Measurements from ENCODE around the gene DNAJB14.

Gene DNAJB14

DNA sequence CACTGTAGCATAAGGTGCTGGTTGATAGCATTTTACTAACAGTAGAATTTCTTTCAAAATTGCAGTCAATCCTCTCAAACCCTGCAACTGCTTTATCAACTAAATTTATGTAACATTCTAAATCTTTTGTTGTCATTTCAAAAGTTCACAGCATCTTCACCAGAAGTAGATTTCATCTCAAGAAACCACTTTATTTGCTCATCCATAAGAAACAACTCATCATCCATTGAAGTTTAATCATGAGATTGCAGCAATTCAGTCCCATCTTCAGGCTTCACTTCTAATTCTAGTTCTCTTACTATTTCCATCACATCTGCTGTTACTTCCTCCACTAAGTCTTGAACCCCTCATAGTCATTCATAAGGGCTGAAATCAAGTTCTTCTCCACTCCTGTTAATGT lies 73.8 kb downstream of the DNAJB14 start:
- DNase-seq (ENCODE audit: low read depth), result no peak
- TF ChIP-seq CTCF (IDR thresholded peaks at IDR 0.05; ENCODE audit: insufficient read depth, low read depth, low read length, missing control alignments), result no peak
- no peak overlapping the region for H3K4me3 ChIP-seq (ENCODE audit: low read length)

GRCh38 chr4:99868126-99868596 lies 78.3 kb downstream of the DNAJB14 start:
- no peak for DNase-seq (ENCODE audit: low read depth)
- H3K4me3 ChIP-seq (ENCODE audit: low read length), result no peak overlapping the region
- TF ChIP-seq CTCF (IDR thresholded peaks at IDR 0.05; ENCODE audit: insufficient read depth, low read depth, low read length, missing control alignments), result no peak

DNA sequence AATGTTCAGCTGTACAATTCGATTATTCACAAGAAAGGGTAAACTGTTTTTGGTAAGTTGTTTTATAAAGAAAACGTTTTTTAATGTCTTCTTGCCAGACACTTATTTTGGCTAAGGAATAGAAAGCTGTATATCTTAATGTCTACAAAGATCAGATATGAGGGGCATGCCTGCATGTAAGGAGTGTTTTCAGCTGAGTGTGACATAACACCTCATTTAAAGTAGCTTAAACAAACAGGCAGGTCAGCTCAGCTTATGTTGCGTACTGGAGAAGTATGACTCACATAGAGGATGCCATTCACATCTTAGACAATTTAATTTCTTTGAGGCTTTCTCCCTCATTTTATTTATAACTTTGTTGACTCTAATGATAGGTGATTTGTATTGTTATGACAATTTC lies 82.6 kb downstream of the DNAJB14 start:
- DNase-seq (ENCODE audit: low read depth), result peak; percentile 74
- TF ChIP-seq CTCF (IDR thresholded peaks at IDR 0.05; ENCODE audit: insufficient read depth, low read depth, low read length, missing control alignments), result no peak
- no peak overlapping the region for H3K4me3 ChIP-seq (ENCODE audit: low read length)

- TF ChIP-seq CTCF (IDR thresholded peaks at IDR 0.05; ENCODE audit: insufficient read depth, low read depth, low read length, missing control alignments), result no peak
- no peak overlapping the region for H3K4me3 ChIP-seq (ENCODE audit: low read length)
- DNase-seq (ENCODE audit: low read depth), result no peak
Measured at GRCh38 chr4:99861120-99861905, 85.1 kb downstream of the DNAJB14 start.

- no peak for TF ChIP-seq CTCF (IDR thresholded peaks at IDR 0.05; ENCODE audit: insufficient read depth, low read depth, low read length, missing control alignments)
- no peak overlapping the region for H3K4me3 ChIP-seq (ENCODE audit: low read length)
- DNase-seq (ENCODE audit: low read depth), result no peak
Measured at GRCh38 chr4:99860521-99860920, 85.9 kb downstream of the DNAJB14 start.

- TF ChIP-seq CTCF (IDR thresholded peaks at IDR 0.05; ENCODE audit: insufficient read depth, low read depth, low read length, missing control alignments), result no peak
- no peak overlapping the region for H3K4me3 ChIP-seq (ENCODE audit: low read length)
- DNase-seq (ENCODE audit: low read depth), result no peak
Measured at GRCh38 chr4:99859618-99860017, 86.8 kb downstream of the DNAJB14 start.

DNA sequence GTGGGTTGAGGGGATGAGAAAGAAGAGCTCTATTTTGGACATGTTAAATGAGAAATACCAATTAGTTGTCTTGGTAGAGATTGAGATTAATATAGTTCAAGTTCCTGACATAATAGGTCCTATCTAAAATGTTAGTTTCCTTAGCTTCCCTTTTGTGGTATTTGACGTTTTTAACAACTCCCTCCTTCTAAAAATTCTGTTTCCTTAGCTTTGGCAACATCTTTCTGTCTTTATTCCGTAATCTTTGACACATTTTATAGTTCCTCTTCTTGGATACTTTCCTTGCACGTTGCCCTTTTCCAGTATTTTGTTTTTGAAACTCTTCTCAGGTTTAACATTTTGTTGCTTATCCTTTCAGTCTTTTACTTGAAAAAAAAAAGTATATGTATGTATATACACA lies 89.1 kb downstream of the DNAJB14 start:
- no peak for TF ChIP-seq CTCF (IDR thresholded peaks at IDR 0.05; ENCODE audit: insufficient read depth, low read depth, low read length, missing control alignments)
- no peak overlapping the region for H3K4me3 ChIP-seq (ENCODE audit: low read length)
- no peak for DNase-seq (ENCODE audit: low read depth)

Data from epithelial cell of esophagus (primary cell).